Transverse colon (tissue), 4 donors: ENCODE results near the gene FAH.

Experiments
- CTCF ChIP-seq, 5 experiments: fragments of 200-600 bp in 3 of 5; fragments of 450-650 bp in 2 of 5; sonication (generic) in 3 of 5; IDR thresholded peaks; 1 replicate in 2 of 5; 2 replicates in 3 of 5; pipeline ENCODE4 v1.5.1; 2016 to 2017; ENCODE audit warnings: antibody characterized with exemption in 5 of 5, inconsistent platforms in 3 of 5, mild to moderate bottlenecking in 2 of 5, moderate library complexity in 1 of 5
- EP300 ChIP-seq: sonication (generic); formaldehyde crosslinking; IDR thresholded peaks from one replicate; pipeline ENCODE4 v1.6.1; 2017; ENCODE audit warnings: antibody characterized with exemption, low read depth
- POLR2A ChIP-seq: fragments of 450-650 bp; IDR thresholded peaks from one replicate; pipeline ENCODE4 v1.6.1; 2016; ENCODE audit warnings: antibody characterized with exemption, mild to moderate bottlenecking, moderate library complexity
- POLR2AphosphoS5 ChIP-seq, 3 donors: sonication (generic); formaldehyde crosslinking; IDR thresholded peaks; one replicate each; pipeline ENCODE4 v1.6.1; 2016; ENCODE audit warnings: antibody characterized with exemption in 3 of 3

- TF ChIP-seq CTCF (IDR thresholded peaks at IDR 0.05) (no peak), POLR2A (no peak), EP300 (no peak), POLR2AphosphoS5 (IDR thresholded peaks at IDR 0.05) (no peak)
Observed at GRCh38 chr15:80203361-80203885, 50.6 kb downstream of the FAH start.
